ENCODE data around the gene PEX5L.

GRCh38 chr3:179964890-179965289 lies 71.8 kb downstream of the PEX5L start:
- TF ChIP-seq, protein P1, sequence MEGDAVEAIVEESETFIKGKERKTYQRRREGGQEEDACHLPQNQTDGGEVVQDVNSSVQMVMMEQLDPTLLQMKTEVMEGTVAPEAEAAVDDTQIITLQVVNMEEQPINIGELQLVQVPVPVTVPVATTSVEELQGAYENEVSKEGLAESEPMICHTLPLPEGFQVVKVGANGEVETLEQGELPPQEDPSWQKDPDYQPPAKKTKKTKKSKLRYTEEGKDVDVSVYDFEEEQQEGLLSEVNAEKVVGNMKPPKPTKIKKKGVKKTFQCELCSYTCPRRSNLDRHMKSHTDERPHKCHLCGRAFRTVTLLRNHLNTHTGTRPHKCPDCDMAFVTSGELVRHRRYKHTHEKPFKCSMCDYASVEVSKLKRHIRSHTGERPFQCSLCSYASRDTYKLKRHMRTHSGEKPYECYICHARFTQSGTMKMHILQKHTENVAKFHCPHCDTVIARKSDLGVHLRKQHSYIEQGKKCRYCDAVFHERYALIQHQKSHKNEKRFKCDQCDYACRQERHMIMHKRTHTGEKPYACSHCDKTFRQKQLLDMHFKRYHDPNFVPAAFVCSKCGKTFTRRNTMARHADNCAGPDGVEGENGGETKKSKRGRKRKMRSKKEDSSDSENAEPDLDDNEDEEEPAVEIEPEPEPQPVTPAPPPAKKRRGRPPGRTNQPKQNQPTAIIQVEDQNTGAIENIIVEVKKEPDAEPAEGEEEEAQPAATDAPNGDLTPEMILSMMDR (conservative IDR thresholded peaks at IDR 0.05 in 1 of 2, IDR thresholded peaks at IDR 0.05 in 1 of 2; ENCODE audit: low read depth in 1 of 2, low read length in 2 of 2), result no peak
- TF ChIP-seq EZH2 (IDR thresholded peaks at IDR 0.05; ENCODE audit: low read length, missing control alignments), result no peak

All from fibroblast of lung (primary cell).